ENCODE measurements around the gene TSHZ3.

Gene TSHZ3

GRCh38 chr19:31232871-31233270 is 116.4 kb downstream of the TSHZ3 start:
- in situ Hi-C loops (cut with MboI; ENCODE audit: low pct_unique_long_range_greater_than_20kb, low sequenced_read_pairs, unreplicated experiment) = no loop called here
- TF ChIP-seq, protein P1, sequence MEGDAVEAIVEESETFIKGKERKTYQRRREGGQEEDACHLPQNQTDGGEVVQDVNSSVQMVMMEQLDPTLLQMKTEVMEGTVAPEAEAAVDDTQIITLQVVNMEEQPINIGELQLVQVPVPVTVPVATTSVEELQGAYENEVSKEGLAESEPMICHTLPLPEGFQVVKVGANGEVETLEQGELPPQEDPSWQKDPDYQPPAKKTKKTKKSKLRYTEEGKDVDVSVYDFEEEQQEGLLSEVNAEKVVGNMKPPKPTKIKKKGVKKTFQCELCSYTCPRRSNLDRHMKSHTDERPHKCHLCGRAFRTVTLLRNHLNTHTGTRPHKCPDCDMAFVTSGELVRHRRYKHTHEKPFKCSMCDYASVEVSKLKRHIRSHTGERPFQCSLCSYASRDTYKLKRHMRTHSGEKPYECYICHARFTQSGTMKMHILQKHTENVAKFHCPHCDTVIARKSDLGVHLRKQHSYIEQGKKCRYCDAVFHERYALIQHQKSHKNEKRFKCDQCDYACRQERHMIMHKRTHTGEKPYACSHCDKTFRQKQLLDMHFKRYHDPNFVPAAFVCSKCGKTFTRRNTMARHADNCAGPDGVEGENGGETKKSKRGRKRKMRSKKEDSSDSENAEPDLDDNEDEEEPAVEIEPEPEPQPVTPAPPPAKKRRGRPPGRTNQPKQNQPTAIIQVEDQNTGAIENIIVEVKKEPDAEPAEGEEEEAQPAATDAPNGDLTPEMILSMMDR (IDR thresholded peaks at IDR 0.05; ENCODE audit: extremely low read depth, insufficient read depth, missing control alignments) = no peak

GRCh38 chr19:31232180-31232579 is 117.1 kb downstream of the TSHZ3 start:
- in situ Hi-C loops (cut with MboI; ENCODE audit: low pct_unique_long_range_greater_than_20kb, low sequenced_read_pairs, unreplicated experiment) = no loop called here
- TF ChIP-seq, protein P1 (IDR thresholded peaks at IDR 0.05; ENCODE audit: extremely low read depth, insufficient read depth, missing control alignments) = no peak
- no peak for DNase-seq (ENCODE audit: low spot score)

More at GRCh38 chr19:31232871-31233270, 116.4 kb downstream of the TSHZ3 start:
- DNase-seq (ENCODE audit: low spot score) = no peak

- in situ Hi-C loops (cut with MboI; ENCODE audit: low pct_unique_long_range_greater_than_20kb, low sequenced_read_pairs, unreplicated experiment) = no loop called here
- TF ChIP-seq, protein P1 (IDR thresholded peaks at IDR 0.05; ENCODE audit: extremely low read depth, insufficient read depth, missing control alignments) = no peak
- DNase-seq (ENCODE audit: low spot score) = no peak
Measured at GRCh38 chr19:31231237-31231636, 118.0 kb downstream of the TSHZ3 start.

DNA sequence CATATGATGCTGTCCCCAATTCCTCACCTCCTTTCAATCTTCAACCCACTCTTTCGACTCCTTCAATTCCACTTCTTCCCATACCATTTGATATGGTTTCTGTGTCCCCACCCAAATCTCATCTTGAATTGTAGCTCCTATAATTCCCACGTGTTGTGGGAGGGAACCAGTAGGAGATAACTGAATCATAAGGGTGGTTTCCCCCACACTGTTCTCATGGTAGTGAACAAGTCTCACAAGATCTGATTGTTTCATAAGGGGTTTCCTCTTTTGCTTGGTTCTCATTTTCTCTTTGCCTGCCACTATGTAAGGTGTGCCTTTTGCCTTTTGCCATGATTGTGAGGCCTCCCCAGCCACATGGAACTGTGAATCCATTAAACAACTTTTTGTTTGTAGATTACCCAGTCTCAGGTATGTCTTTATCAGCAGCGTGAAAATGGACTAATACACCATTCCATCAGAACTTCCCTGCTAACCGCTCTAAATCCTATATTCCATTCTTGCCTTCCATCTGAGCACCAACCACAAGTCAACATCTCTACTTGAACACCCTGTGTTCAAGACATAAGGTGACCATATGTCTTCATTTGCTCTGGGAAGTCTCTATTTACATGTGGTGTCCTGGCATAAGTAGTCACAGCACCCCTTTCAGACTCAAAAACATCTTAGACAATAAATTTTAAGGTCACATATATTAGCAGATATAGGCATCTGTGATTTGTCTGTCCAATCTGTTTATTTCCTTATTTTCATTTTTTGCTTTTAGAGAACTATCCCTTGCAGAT is 122.9 kb downstream of the TSHZ3 start:
- TF ChIP-seq, protein P1 (IDR thresholded peaks at IDR 0.05; ENCODE audit: extremely low read depth, insufficient read depth, missing control alignments) = no peak
- in situ Hi-C loops (cut with MboI; ENCODE audit: low pct_unique_long_range_greater_than_20kb, low sequenced_read_pairs, unreplicated experiment) = no loop called here
- DNase-seq (ENCODE audit: low spot score) = no peak
